ENCODE results near the gene PRDM12.

DNA sequence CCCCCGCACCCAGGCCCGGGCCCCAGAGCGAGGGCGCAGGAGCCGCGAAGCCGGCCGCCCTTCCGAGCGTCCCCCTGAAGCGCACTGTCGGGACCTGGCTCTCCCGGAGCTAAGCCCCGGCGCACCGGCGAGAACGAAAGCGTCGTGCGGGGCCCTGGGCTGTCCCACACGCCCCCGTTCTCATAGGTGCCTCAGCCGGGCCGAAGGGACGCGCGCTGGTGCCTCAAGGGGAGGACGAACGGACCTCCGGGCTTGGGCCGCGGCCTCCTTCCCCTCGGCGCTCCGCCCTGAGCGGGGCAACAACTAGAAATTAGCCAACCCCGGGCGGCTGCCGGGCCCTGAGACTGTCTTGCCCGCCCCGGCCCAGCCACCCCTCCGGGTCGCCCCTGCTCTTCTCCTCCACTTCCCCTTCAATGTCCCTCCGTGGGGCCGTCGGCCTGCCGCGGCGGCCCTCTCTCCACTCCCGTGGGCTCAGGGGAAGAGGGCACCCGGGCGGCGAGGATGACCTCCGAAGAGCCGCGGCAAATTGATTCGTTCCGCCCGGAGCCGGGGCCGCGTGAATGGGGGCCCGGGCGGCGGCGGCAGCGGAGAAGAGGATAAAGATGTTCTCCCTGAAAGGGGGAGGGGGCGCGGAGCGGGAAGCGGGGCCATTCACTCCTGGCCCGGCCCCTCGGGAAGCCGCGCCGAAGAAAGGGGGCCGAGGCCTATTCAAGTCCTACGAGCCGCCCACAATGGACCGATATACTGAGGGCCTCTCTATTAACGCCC, 3.5 kb upstream of the PRDM12 start:
- TF ChIP-seq, protein P1, sequence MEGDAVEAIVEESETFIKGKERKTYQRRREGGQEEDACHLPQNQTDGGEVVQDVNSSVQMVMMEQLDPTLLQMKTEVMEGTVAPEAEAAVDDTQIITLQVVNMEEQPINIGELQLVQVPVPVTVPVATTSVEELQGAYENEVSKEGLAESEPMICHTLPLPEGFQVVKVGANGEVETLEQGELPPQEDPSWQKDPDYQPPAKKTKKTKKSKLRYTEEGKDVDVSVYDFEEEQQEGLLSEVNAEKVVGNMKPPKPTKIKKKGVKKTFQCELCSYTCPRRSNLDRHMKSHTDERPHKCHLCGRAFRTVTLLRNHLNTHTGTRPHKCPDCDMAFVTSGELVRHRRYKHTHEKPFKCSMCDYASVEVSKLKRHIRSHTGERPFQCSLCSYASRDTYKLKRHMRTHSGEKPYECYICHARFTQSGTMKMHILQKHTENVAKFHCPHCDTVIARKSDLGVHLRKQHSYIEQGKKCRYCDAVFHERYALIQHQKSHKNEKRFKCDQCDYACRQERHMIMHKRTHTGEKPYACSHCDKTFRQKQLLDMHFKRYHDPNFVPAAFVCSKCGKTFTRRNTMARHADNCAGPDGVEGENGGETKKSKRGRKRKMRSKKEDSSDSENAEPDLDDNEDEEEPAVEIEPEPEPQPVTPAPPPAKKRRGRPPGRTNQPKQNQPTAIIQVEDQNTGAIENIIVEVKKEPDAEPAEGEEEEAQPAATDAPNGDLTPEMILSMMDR (optimal IDR thresholded peaks at IDR 0.05 in 1 of 3, IDR thresholded peaks at IDR 0.05 in 1 of 3, conservative IDR thresholded peaks at IDR 0.05 in 1 of 3; ENCODE audit: extremely low read depth in 1 of 3, insufficient read depth in 2 of 3, low read length in 3 of 3) = no peak
- peak; percentile 94 for TF ChIP-seq EZH2 (IDR thresholded peaks at IDR 0.05; ENCODE audit: low read length)
